Measurements from ENCODE around the gene APLP2.
"Not testable (repeated sequence)": the region's sequence is repeated elsewhere in the genome, so short reads cannot be mapped to it uniquely, and the experiment has no call there.

Gene APLP2

GRCh38 chr11:130177782-130178181, 108.1 kb downstream of the APLP2 start:
- DNase-seq, result no peak

- no peak for DNase-seq
Measured at GRCh38 chr11:130178441-130179339, 109.0 kb downstream of the APLP2 start.

GRCh38 chr11:130179396-130180306, 110.0 kb downstream of the APLP2 start:
- DNase-seq, result no peak

- DNase-seq, result no peak
Measured at GRCh38 chr11:130180491-130180890, 110.8 kb downstream of the APLP2 start.

- no peak for DNase-seq
Measured at GRCh38 chr11:130180896-130181294, 111.2 kb downstream of the APLP2 start.

GRCh38 chr11:130181295-130182272, 111.9 kb downstream of the APLP2 start:
- no peak for DNase-seq

- no peak for DNase-seq
Measured at GRCh38 chr11:130183878-130184610, 114.3 kb downstream of the APLP2 start.

- no peak for DNase-seq
Measured at GRCh38 chr11:130187096-130187495, 117.4 kb downstream of the APLP2 start.

GRCh38 chr11:130188047-130188446, 118.4 kb downstream of the APLP2 start:
- DNase-seq, result no peak

- DNase-seq, result no peak
Measured at GRCh38 chr11:130188585-130189347, 119.1 kb downstream of the APLP2 start.

GRCh38 chr11:130189492-130190210, 120.0 kb downstream of the APLP2 start:
- DNase-seq, result no peak

- no peak for DNase-seq
Measured at GRCh38 chr11:130190371-130190881, 120.7 kb downstream of the APLP2 start.

- DNase-seq, result no peak
Measured at GRCh38 chr11:130191896-130192295, 122.2 kb downstream of the APLP2 start.

GRCh38 chr11:130192845-130193267, 123.2 kb downstream of the APLP2 start:
- no peak for DNase-seq

GRCh38 chr11:130193551-130193950, 123.9 kb downstream of the APLP2 start:
- DNase-seq, result not testable (repeated sequence)
